NCI-H69 (cell line): ENCODE data around the gene TCTN2.

Experiments used
- DNase-seq: peaks from one replicate; lab custom pipeline; 2025; lab: John Stamatoyannopoulos, UW

Gene TCTN2

GRCh38 chr12:123686636-123687190, 15.8 kb downstream of the TCTN2 start:
- DNase-seq, result no peak

- DNase-seq, result no peak
Measured at GRCh38 chr12:123690191-123690840, 19.4 kb downstream of the TCTN2 start.

- no peak for DNase-seq
Measured at GRCh38 chr12:123696207-123696606, 25.3 kb downstream of the TCTN2 start.

- no peak for DNase-seq
Measured at GRCh38 chr12:123696646-123697045, 25.7 kb downstream of the TCTN2 start.

- peak; percentile 65 for DNase-seq
Measured at GRCh38 chr12:123705935-123706334, 35.0 kb downstream of the TCTN2 start.

- DNase-seq, result no peak
Measured at GRCh38 chr12:123707466-123707865, 36.6 kb downstream of the TCTN2 start.

- DNase-seq, result peak; percentile 42
Measured at GRCh38 chr12:123712780-123713319, 41.9 kb downstream of the TCTN2 start.

- DNase-seq, result peak; percentile 15
Measured at GRCh38 chr12:123713398-123713797, 42.5 kb downstream of the TCTN2 start.

GRCh38 chr12:123713823-123714585, 43.1 kb downstream of the TCTN2 start:
- no peak for DNase-seq

GRCh38 chr12:123715195-123715594, 44.3 kb downstream of the TCTN2 start:
- no peak for DNase-seq

GRCh38 chr12:123717350-123717749, 46.4 kb downstream of the TCTN2 start:
- no peak for DNase-seq

GRCh38 chr12:123720141-123720814, 49.4 kb downstream of the TCTN2 start:
- DNase-seq, result no peak

- DNase-seq, result peak; percentile 10
Measured at GRCh38 chr12:123721245-123721644, 50.3 kb downstream of the TCTN2 start.

- DNase-seq, result no peak
Measured at GRCh38 chr12:123723011-123723410, 52.1 kb downstream of the TCTN2 start.

- no peak for DNase-seq
Measured at GRCh38 chr12:123723765-123724164, 52.9 kb downstream of the TCTN2 start.

- no peak for DNase-seq
Measured at GRCh38 chr12:123726244-123726643, 55.3 kb downstream of the TCTN2 start.

- DNase-seq, result no peak
Measured at GRCh38 chr12:123726962-123727361, 56.0 kb downstream of the TCTN2 start.

- no peak for DNase-seq
Measured at GRCh38 chr12:123727878-123728277, 57.0 kb downstream of the TCTN2 start.

- DNase-seq, result no peak
Measured at GRCh38 chr12:123731596-123731995, 60.7 kb downstream of the TCTN2 start.

GRCh38 chr12:123732251-123732650, 61.3 kb downstream of the TCTN2 start:
- no peak for DNase-seq

GRCh38 chr12:123733229-123733628, 62.3 kb downstream of the TCTN2 start:
- no peak for DNase-seq

GRCh38 chr12:123734268-123734667, 63.4 kb downstream of the TCTN2 start:
- DNase-seq, result no peak
